ENCODE data around the gene KDSR. TPM values are rescaled to one million over a fixed set of nuclear protein-coding genes. Genes with fewer than 3 reads are reported as not detected.

Gene KDSR
- total and polyA plus RNA-seq, 2 of the 13 experiments (the other 11 are each of a cell fraction or from before 2014, with no cell fraction given) = 10.4 to 20.9 TPM

- TF ChIP-seq TFDP2 (CRISPR knock-in tag; IDR thresholded peaks at IDR 0.05) = peak; percentile 77
- no peak for TF ChIP-seq ZNF234 (CRISPR knock-in tag; conservative IDR thresholded peaks at IDR 0.05)
- TF ChIP-seq ZFX (CRISPR knock-in tag; IDR thresholded peaks at IDR 0.05; ENCODE audit: low read depth) = peak; percentile 99
- no peak for TF ChIP-seq ZNF451 (CRISPR knock-in tag; IDR thresholded peaks at IDR 0.05)
- peak; percentile 40; the same call in 1 of the 2 replicates for TF ChIP-seq ZNF441 (CRISPR knock-in tag; IDR thresholded peaks at IDR 0.05; ENCODE audit: borderline replicate concordance)
- peak; percentile 74 for TF ChIP-seq ARID5B (CRISPR knock-in tag; IDR thresholded peaks at IDR 0.05)
- peak; percentile 34 for TF ChIP-seq SP5 (CRISPR knock-in tag; IDR thresholded peaks at IDR 0.05; ENCODE audit: borderline replicate concordance, low read depth)
- peak; percentile 83 for TF ChIP-seq MYPOP (CRISPR knock-in tag; IDR thresholded peaks at IDR 0.05)
- TF ChIP-seq ETV5 (CRISPR knock-in tag; IDR thresholded peaks at IDR 0.05; ENCODE audit: borderline replicate concordance) = peak; percentile 52; the same call in 1 of the 2 replicates
- TF ChIP-seq THAP8 (CRISPR knock-in tag; IDR thresholded peaks at IDR 0.05; ENCODE audit: borderline replicate concordance) = no peak
- peak; percentile 76 for TF ChIP-seq ZNF800 (CRISPR knock-in tag; IDR thresholded peaks at IDR 0.05)
- TF ChIP-seq ZBTB42 (CRISPR knock-in tag; IDR thresholded peaks at IDR 0.05) = peak; percentile 79; the same call in 1 of the 2 replicates
- peak; percentile 21; the same call in 1 of the 2 replicates for TF ChIP-seq SMAD1 (CRISPR knock-in tag; IDR thresholded peaks at IDR 0.05; ENCODE audit: borderline replicate concordance, low read depth)
- peak; percentile 53; the same call in 1 of the 2 replicates for TF ChIP-seq ZNF607 (CRISPR knock-in tag; IDR thresholded peaks at IDR 0.05; ENCODE audit: borderline replicate concordance)
- TF ChIP-seq ETS1 (CRISPR knock-in tag; IDR thresholded peaks at IDR 0.05) = no peak
- TF ChIP-seq FOSL2 (CRISPR knock-in tag; IDR thresholded peaks at IDR 0.05) = peak; percentile 54
- TF ChIP-seq CCDC6 (CRISPR knock-in tag; IDR thresholded peaks at IDR 0.05) = peak; percentile 61; the same call in 1 of the 2 replicates
- peak; percentile 48; the same call in 1 of the 2 replicates for TF ChIP-seq RCOR2 (CRISPR knock-in tag; IDR thresholded peaks at IDR 0.05)
These were observed at the start of gene KDSR (continued) for GRCh38 chr18:63367053-63367953.

All from HepG2 (cell line).